GM19239 (cell line): ENCODE data around the gene PCDH1.

Source experiments
- DNase-seq: peaks from one replicate; pipeline ENCODE4 v3.0.0; 2011; ENCODE audit warnings: low spot score; ENCODE audit not compliant: insufficient read length
- FAIRE-seq: peaks from 2 replicates; lab custom pipeline; 2011; peaks lifted over from hg19 to GRCh38; lab: Jason Lieb, UNC

The PCDH1 gene

GRCh38 chr5:141815051-141815795 lies 63.0 kb downstream of the PCDH1 start:
- FAIRE-seq, result no peak
- DNase-seq, result no peak

GRCh38 chr5:141814064-141814964 lies 63.9 kb downstream of the PCDH1 start:
- FAIRE-seq, result no peak

GRCh38 chr5:141812512-141812911 lies 65.7 kb downstream of the PCDH1 start:
- no peak for DNase-seq
- FAIRE-seq, result no peak

More at GRCh38 chr5:141814064-141814964, 63.9 kb downstream of the PCDH1 start:
- peak; percentile 36 for DNase-seq

- peak; percentile 65 for DNase-seq
- no peak for FAIRE-seq
Observed at GRCh38 chr5:141811287-141812155, 66.7 kb downstream of the PCDH1 start.

GRCh38 chr5:141810702-141811101 lies 67.5 kb downstream of the PCDH1 start:
- DNase-seq, result no peak
- FAIRE-seq, result no peak

GRCh38 chr5:141809380-141810096 lies 68.7 kb downstream of the PCDH1 start:
- FAIRE-seq, result no peak
- no peak for DNase-seq

GRCh38 chr5:141808857-141809256 lies 69.4 kb downstream of the PCDH1 start:
- DNase-seq (no peak), FAIRE-seq (no peak)

GRCh38 chr5:141807732-141808131 lies 70.5 kb downstream of the PCDH1 start:
- no peak for FAIRE-seq

GRCh38 chr5:141807329-141807728 lies 70.9 kb downstream of the PCDH1 start:
- FAIRE-seq, result no peak
- no peak for DNase-seq

More at GRCh38 chr5:141807732-141808131, 70.5 kb downstream of the PCDH1 start:
- DNase-seq, result no peak

GRCh38 chr5:141806626-141807025 lies 71.6 kb downstream of the PCDH1 start:
- no peak for FAIRE-seq
- DNase-seq, result no peak

GRCh38 chr5:141805874-141806595 lies 72.2 kb downstream of the PCDH1 start:
- no peak for FAIRE-seq
- DNase-seq, result no peak

GRCh38 chr5:141804475-141804874 lies 73.7 kb downstream of the PCDH1 start:
- DNase-seq, result no peak
- no peak for FAIRE-seq
